GM18505 (cell line): ENCODE data around the gene C6orf132.

Experiments
- ATAC-seq: cut with Tn5 transposase; IDR thresholded peaks from one replicate; pipeline ENCODE4 v1.9.1; 2021; ENCODE audit not compliant: unreplicated experiment
- POLR2A ChIP-seq: IDR thresholded peaks from 4 replicates; pipeline ENCODE4 v1.6.1; 2011; ENCODE audit warnings: borderline replicate concordance; ENCODE audit not compliant: insufficient read depth, insufficient read length; ENCODE audit errors: extremely low read depth

The C6orf132 gene

DNA sequence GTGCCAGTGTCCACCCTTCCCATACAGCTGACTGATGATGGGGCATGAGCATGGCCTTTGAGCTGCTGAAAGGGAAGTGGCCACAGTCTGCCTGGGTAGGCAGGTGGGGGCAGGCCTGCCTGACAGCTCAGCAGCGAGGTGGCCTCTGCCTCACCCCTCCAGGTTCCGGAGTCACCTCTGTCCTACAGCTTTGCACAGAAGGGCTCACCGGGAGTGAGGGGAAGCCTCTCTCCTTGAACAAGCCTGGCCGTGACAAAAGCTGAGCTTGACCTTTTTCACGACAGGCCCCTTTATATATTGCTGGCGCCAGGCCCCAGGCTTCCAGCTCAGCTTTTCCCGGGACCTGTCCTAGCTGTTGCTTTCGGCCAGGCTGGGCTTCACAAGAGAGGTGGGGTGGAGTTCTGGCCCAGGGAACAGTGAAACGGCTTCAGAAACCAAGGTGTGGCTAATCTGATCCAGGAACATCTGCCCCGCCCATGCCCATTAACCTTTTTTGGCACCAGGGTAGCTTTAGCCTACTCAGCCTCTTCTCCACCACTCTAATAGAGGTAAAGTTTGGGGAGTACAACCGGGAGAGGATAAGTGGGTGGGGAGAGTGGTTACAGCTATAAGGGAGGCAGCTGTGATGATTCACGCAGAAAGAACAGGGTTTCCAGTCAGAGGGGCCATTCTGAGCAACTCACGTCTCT is 42.9 kb downstream of the C6orf132 start:
- ATAC-seq: no peak
- TF ChIP-seq POLR2A: no peak

DNA sequence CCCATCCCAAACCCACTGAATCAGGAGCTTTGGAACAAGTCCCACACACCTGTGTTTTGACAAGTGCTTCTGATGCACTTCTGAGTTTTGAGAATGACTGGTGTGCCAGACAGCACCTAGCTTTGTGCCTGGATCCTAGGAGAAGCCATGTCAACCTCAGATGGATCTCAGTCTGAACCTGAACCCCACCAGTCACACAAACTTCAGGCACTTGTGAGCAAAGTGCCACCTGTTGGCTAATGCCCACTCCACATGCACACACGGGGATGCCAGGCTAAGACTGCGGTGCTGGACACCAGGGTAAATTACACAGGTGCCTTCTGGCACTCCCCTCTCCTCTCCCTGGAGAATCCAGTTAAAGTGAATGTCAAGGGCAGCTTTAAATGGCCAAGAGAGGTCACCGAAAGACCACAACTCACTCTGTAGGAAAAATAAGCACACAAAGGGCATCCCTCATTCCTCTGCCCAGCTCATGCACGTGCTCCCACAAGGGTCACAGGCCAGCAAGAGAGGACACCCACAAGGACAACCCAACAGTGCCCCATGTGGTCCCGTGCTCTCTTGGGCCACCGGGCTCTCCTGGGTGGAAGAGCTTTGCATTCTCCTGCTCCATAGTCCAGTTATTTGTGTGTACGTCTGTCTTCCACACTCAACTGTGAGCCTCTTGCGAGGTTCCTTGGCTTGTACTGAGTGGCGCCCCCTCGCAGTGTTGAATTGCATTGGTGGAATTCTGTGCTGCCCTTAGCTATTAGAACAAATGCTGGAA is 46.5 kb downstream of the C6orf132 start:
- no peak for ATAC-seq
- TF ChIP-seq POLR2A: no peak

DNA sequence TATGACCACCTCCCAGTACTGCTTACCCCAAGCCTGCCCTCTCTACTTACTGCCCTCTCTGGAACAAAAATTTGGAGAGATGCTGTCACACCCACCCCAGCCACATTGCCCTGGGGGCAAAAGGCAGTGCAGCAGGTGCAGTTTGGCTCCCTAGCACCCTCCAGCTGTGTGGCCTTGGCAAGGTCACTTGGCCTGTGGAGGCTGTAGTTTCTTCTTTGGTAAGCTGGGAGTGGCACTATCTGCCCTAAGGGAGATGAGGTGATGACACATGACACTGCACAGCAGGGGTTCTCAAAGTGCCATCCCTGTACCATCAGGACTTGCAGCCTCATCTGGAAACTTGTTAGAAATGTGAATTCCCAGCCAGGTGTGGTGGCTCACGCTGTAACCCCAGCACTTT is 47.3 kb downstream of the C6orf132 start:
- TF ChIP-seq POLR2A: no peak
- no peak for ATAC-seq

DNA sequence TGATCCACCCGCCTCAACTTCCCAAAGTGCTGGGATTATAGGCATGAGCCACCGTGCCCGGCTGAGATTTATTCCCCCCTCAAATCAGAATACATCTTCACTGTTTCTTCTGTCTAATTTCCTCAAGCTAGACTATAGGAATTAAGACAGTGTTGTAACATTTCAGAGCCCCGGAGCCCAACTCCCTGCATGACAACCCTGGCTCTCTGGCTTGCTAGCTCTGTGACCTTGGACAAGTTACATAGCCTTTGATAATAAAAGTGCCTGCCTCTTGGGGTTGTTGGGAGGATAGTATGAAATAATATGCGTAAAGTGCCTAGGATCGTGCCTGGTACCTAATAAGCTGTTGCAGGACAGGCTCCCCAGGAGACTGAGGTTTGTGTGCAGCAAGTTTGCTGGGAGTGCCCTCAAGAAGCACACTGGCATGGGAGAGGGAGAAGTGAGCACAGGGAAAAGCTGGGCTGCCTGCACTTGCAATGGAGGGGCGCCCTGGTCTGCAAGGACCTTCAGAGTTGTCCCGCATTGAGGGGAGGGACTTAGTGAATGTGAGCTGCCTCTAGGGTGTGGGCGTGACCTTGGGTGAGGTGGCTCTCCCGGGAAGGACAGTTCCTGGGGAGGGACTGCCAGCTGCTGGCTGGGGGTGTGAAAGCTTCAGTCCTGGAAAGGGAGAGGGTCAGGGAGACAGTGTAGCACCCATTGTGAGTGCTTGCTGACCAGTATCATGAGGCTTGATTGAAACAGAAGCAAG is 48.7 kb downstream of the C6orf132 start:
- no peak for ATAC-seq
- TF ChIP-seq POLR2A: no peak

DNA sequence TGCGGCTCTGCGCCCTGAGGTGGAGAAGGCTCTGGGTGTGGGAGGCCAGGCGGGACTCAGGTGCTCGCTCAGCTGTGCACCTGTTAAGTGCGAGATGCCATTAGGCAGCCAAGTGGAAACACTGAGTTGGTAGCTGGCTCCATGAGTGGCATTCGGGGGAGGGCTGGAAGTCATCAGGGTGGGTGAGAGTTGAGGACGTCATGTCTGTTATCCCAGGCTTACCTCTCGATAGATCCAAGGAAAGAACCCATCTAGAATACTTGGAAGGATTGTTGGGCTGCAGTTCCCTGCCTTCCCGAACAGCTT is 50.7 kb downstream of the C6orf132 start:
- ATAC-seq: no peak
- no peak for TF ChIP-seq POLR2A

DNA sequence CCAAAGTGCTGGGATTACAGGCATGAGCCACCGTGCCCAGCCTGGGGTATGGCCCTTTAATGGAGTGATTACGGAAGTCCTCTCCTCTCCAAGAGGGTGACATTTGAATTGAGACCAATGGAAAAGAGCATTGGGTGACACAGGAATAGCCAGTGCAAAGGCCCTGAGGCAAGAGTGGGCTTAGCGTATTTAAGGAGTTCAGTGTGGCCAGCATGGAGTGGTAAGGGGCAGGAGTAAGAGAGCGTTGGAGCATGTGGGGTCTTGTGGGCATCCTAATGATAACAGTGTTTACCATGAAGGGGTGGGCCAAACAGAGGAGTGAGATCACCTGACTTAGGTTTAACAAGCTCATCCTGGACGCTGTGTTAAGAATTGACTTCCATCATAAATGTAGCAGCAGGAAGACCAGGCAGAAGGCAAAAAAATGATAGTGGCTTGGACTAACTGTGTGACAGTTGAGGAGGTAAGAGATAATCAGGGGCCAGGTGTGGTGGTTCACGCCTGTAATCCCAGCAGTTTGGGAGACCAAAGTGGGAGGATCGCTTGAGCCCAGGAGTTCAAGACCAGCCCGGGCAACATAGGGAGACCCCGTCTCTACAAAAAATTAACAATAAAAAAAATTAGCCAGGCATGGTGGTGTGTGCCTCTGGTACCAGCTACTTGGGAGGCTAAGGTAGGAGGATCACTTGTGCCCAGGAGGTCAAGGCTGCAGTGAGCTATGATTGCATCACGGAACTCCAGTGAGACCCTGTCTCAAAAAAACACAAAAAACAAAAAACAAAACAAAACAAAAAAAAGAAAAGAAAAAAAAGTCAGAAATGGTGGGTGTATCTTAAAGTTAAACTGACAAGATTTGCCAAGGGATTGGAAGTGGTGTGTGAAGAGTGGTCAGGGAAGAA is 51.4 kb downstream of the C6orf132 start:
- no peak for TF ChIP-seq POLR2A
- no peak for ATAC-seq

DNA sequence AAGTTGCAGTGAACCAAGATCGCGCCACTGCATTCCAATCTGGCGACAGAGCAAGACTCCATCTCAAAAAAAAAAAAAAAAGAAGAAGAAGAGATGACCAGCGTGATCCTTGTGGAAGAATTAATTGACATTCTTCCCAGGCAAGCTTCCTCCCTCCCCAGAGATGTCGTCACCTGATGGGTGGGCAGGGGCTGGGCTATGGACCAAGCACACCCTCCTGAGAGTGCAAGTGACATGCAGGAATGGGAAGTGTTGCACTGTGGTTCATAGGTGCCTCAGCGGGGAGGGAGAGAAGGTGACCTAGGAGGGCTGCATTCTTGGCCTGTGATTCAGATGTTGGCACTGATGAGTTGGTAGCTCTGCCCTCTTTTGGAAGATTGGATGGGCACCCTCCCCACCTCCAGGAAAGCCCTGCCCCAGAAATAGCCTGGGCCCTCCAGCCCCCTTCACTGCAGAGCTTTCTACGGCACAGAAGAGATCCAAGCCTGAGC is 54.3 kb downstream of the C6orf132 start:
- no peak for TF ChIP-seq POLR2A
- no peak for ATAC-seq

DNA sequence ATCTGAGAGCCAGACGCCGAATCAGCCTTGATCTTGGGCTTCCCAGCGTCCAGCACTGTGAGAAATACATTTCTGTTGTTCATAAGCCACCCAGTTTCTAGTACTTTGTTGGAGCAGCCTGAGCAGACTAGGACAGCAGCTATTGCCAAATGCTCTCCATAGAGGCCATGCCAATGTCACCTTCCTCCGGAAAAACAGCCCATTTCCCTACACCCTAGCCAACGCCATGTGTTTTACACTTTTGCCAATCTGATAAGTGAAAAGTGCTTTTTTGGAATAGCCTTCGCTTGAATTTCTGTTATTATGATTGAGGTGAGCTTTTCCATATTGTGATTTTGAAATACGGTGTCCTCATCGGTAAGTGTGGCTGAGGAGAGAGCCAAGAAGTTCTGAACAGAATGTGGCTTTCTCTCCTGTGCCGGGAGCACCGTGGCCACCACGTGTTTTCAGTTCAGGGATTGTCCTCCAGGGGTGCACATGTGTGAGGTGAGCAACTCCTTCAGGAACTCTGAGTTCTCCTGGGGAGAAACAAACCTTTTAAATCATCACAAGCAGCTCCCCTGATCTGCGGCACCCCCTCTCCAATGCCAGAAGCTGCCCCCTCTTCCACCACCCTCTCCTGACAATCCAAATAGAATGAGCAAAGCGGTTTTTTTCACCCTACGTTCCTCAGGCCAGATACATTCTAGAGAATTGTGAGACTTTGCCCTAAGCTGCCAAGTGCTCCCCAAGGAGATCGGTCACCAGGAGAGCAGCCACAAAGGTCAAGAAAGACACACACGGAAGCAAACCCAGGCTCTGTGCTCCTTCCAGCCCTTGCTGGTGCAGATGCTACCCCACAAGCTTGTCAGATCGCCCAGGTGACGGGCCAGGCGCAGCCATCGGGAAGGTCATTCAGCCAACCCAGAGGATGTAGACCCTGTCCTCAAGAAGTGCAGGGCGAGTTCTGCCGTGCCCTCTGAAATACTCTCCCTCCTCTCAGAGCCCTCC is 56.1 kb downstream of the C6orf132 start:
- TF ChIP-seq POLR2A: no peak
- ATAC-seq: no peak

DNA sequence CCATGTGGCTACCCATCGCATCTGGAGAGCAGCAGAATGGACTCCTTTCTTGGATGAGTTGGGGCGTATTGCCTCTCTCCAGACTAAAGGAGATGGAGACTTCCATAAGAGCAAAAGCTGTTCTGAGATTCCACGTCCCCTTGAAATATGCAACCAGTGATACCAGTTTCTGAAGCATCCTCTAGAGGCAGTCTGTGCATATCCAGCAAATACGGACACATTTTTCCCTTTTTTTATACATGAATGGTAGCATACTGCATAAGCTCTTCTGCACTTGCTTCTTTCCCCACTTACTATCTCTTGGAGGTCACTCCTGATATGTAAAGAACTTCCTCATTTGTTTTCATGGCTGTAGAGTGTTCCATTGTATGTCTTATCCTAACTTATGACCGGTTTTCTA is 57.5 kb downstream of the C6orf132 start:
- ATAC-seq: no peak
- TF ChIP-seq POLR2A: no peak

DNA sequence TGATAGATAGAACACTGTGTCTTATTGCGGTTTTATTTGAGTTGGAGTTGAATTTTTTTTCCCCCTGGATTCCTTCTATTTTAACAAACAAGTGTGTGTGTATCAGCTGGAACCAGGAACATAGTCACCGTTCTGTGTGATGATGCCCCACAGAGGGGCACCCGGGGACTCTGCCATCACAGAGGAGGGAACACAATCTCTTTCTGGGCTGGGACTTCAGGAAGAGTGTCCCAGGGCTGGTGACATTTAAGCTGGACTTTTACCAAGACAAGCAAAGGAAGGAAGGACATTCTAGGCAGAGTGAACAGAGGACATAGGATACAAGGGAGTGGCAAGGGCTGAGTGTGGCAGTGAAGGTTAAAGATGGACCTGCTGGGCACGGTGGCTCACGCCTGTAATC is 58.9 kb downstream of the C6orf132 start:
- no peak for ATAC-seq
- TF ChIP-seq POLR2A: no peak

DNA sequence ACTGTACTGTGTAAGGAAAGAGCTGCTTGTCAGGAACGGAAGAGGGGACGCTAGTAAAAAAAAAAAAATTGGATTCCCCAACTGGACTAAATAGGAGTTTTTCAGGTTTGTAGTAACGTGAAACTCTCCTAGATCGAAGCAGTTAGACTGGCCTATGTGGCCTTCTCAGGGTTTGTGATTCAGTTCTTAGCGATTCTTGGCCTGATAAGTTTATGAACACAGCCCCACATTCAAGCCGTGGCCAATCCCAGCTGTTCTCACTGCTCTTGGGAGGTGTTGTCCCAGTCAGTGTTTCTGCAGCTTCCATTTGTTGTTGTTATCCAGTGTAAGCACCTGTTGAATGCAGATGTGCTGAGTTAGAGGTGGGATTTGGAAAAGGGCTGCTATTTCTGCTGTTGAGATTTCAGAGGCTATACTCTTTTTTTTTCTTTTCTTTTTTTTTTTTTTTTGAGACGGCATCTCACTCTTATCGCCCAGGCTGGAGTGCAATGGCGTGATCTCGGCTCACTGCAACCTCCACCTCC is 62.4 kb downstream of the C6orf132 start:
- TF ChIP-seq POLR2A: no peak
- no peak for ATAC-seq

DNA sequence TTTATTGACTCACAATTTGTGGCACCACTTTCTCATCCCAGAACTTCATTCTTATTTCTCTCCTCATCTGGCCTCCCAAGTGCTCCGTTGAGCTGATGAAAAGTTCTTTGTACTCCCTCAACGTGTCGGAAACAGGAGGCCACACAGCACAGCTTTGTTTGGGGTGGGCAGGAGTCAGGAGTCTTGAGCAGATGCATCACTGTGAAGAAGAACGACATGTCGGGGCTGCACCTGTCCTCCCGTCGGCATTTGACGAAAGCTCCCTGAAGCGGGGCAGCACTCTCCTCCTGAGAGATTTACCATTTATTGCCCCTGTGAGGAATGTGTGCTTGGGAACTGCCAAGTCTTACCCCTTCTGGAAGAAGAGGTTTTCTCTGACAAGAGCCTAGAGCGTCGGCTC is 64.0 kb downstream of the C6orf132 start:
- no peak for TF ChIP-seq POLR2A
- ATAC-seq: no peak

DNA sequence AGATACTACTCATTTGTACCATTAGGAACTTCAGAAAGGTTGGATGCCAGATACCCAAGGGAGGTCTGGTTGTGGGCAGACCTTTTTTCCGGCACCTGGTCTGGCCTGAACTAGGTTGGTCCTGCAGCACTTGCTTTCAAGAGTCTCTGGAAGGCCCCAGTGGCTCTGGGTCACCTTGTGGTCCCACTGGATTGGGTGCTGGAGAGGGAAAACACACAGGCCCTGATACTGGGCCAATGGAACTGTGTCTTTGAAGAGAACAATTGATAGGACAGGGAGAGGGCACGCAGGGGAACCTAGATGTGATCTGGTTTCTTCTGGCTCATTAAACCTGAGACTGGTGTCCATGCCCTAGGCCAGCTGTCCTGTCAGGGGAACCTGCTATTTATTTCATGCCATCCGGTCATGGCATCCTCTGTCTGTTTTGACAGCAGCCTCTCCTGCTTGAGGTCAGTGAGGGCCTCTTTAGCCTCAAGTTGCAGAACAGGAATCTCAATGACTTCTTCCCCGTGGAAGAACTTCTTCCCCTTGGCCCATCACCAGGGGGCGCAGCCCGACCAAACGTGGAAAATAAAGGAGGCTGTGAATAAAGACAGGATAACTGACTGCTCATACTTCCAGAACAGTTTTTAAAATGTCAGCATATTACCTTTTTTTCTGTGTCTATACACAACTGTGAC is 67.1 kb downstream of the C6orf132 start:
- ATAC-seq: no peak
- no peak for TF ChIP-seq POLR2A
